ENCODE data around the gene IL20RA. TPM values are rescaled to one million over a fixed set of nuclear protein-coding genes. Genes with fewer than 3 reads are reported as not detected.

The IL20RA gene
- polyA plus RNA-seq, 1 of the 3 experiments (the other 2 are of a cell fraction): 0.10 TPM

GRCh38 chr6:137006056-137006455, 38.7 kb downstream of the IL20RA start:
- H3F3A ChIP-seq (replicated peaks; ENCODE audit: insufficient read depth): no peaks in the 10 kb centered on the region
- no peaks in the 10 kb centered on the region for H4K20me1 ChIP-seq (ENCODE audit: insufficient read depth)
- no peak for DNase-seq
- no peak overlapping the region for H3K27ac ChIP-seq (ENCODE audit: low read depth in 2 of 2, low read length in 1 of 2)
- no peak overlapping the region for H3K9ac ChIP-seq
- ChIA-PET POLR2A (interaction anchor here (0.7 kb wide), 1 partner anchor 279 kb away, joined by 3 read pairs; no protein-coding TSS in a partner anchor), CTCF (interaction anchor here (1.0 to 1.5 kb wide), 2 partner anchors 20 to 62 kb away, joined by 3 read pairs; no protein-coding TSS in a partner anchor)
- no peaks in the 10 kb centered on the region for H3K79me2 ChIP-seq (ENCODE audit: insufficient read depth)
- no peak overlapping the region for H3K4me3 ChIP-seq (ENCODE audit: low read depth in 2 of 2, low read length in 1 of 2)
- H3K9me3 ChIP-seq: no peaks in the 10 kb centered on the region
- no peak overlapping the region for H2AFZ ChIP-seq (ENCODE audit: low read depth)
- H3K27me3 ChIP-seq (ENCODE audit: insufficient read depth): no peaks in the 10 kb centered on the region
- no peaks in the 10 kb centered on the region for H3K9me2 ChIP-seq
- no peaks in the 10 kb centered on the region for H3K4me1 ChIP-seq (ENCODE audit: control insufficient read depth in 1 of 2, insufficient read depth in 2 of 2, low read depth in 1 of 2, low read length in 1 of 2)
- TF ChIP-seq CHD2 (IDR thresholded peaks at IDR 0.05; ENCODE audit: low read length, partially characterized antibody): no peak
- no peak for TF ChIP-seq ELF1 (IDR thresholded peaks at IDR 0.05)
- TF ChIP-seq REST (IDR thresholded peaks at IDR 0.05; ENCODE audit: low read depth, low read length): no peak
- TF ChIP-seq SMC3 (IDR thresholded peaks at IDR 0.05; ENCODE audit: low read depth, low read length): no peak
- no peaks in the 10 kb centered on the region for H3K36me3 ChIP-seq (replicated peaks in 1 of 2; ENCODE audit: control insufficient read depth in 1 of 2, insufficient read depth in 2 of 2, low read length in 1 of 2)
- 69% methylated on average over 9 of the region's 9 CpGs for WGBS (ENCODE audit: low lambda C conversion rate)
- no peak overlapping the region for H3K4me2 ChIP-seq

GRCh38 chr6:137005073-137005472, 39.7 kb downstream of the IL20RA start:
- WGBS (ENCODE audit: low lambda C conversion rate): 63% methylated on average over 6 of the region's 6 CpGs
- ChIA-PET CTCF (interaction anchor here (0.6 to 1.5 kb wide), 2 partner anchors 19 to 35 kb away, joined by 3 read pairs; no protein-coding TSS in a partner anchor), POLR2A (no interaction called here)
- TF ChIP-seq IRF3 (IDR thresholded peaks at IDR 0.05; ENCODE audit: low read depth, low read length) (no peak), FOXJ3 (CRISPR knock-in tag; IDR thresholded peaks at IDR 0.05) (no peak), MAX (IDR thresholded peaks at IDR 0.05; ENCODE audit: low read depth) (no peak), NRF1 (IDR thresholded peaks at IDR 0.05; ENCODE audit: low read depth, low read length) (no peak), FOXM1 (IDR thresholded peaks at IDR 0.05; ENCODE audit: low read depth) (no peak), GATA2 (CRISPR knock-in tag; IDR thresholded peaks at IDR 0.05) (no peak), TCF12 (IDR thresholded peaks at IDR 0.05) (no peak), EZH2phosphoT487 (IDR thresholded peaks at IDR 0.05; ENCODE audit: borderline replicate concordance, low read depth) (no peak), SMC3 (IDR thresholded peaks at IDR 0.05; ENCODE audit: low read depth, low read length) (no peak), PBX3 (IDR thresholded peaks at IDR 0.05) (no peak), RFX5 (IDR thresholded peaks at IDR 0.05; ENCODE audit: low read length) (no peak), JUND (IDR thresholded peaks at IDR 0.05) (no peak), TAF1 (IDR thresholded peaks at IDR 0.05; ENCODE audit: borderline replicate concordance, low read depth, low read length) (no peak), MEF2A (IDR thresholded peaks at IDR 0.05; ENCODE audit: borderline replicate concordance, low read depth) (no peak), REST (IDR thresholded peaks at IDR 0.05; ENCODE audit: low read depth, low read length) (no peak), TEAD4 (IDR thresholded peaks at IDR 0.05; ENCODE audit: borderline replicate concordance, insufficient read depth) (no peak), CHD2 (IDR thresholded peaks at IDR 0.05; ENCODE audit: low read length, partially characterized antibody) (no peak)

More at GRCh38 chr6:137005073-137005472, 39.7 kb downstream of the IL20RA start:
- no peak overlapping the region for H3K4me3 ChIP-seq (ENCODE audit: low read depth in 2 of 2, low read length in 1 of 2)
- no peak overlapping the region; a peak in 1 of 4 replicates for H3K27ac ChIP-seq (ENCODE audit: low read depth in 2 of 2, low read length in 1 of 2)
- H3K9ac ChIP-seq: no peak overlapping the region
- no peaks in the 10 kb centered on the region; a peak in 1 of 4 replicates for H3K4me1 ChIP-seq (ENCODE audit: control insufficient read depth in 1 of 2, insufficient read depth in 2 of 2, low read depth in 1 of 2, low read length in 1 of 2)
- H3K27me3 ChIP-seq (ENCODE audit: insufficient read depth): no peaks in the 10 kb centered on the region
- H3K9me3 ChIP-seq: no peaks in the 10 kb centered on the region
- H3K4me2 ChIP-seq: no peak overlapping the region
- DNase-seq: no peak
- no peaks in the 10 kb centered on the region for H4K20me1 ChIP-seq (ENCODE audit: insufficient read depth)
- no peaks in the 10 kb centered on the region for H3K79me2 ChIP-seq (ENCODE audit: insufficient read depth)
- no peaks in the 10 kb centered on the region for H3K36me3 ChIP-seq (replicated peaks in 1 of 2; ENCODE audit: control insufficient read depth in 1 of 2, insufficient read depth in 2 of 2, low read length in 1 of 2)
- no peaks in the 10 kb centered on the region for H3F3A ChIP-seq (replicated peaks; ENCODE audit: insufficient read depth)
- H3K9me2 ChIP-seq: no peaks in the 10 kb centered on the region
- no peak overlapping the region for H2AFZ ChIP-seq (ENCODE audit: low read depth)

Data from SK-N-SH (cell line).